Measurements from ENCODE around the gene INKA1. TPM values are rescaled to one million over a fixed set of nuclear protein-coding genes. Genes with fewer than 3 reads are reported as not detected.

Gene INKA1
- total and polyA plus RNA-seq, 4 donors, result 0.84 to 4.2 (median 1.2) TPM

DNA sequence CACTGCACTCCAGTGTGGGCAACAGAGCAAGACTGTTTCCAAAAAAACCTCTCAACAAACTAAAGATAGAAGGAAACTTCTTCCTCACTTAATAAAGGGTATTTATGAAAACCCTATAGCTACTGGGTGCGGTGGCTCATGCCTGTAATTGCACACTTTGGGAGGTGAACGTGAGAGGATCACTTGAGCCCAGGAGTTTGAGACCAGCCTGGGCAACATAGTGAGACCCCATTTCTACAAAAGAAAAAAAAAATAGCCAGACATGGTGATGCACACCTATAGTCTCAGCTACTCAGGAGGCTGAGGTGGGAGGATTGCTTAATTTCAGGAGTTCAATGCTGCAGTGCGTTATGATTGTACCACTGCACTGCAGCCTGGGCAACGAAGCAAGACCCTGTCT lies 39.1 kb upstream of the INKA1 start:
- Histone ChIP-seq H3K36me3 (ENCODE audit: control insufficient read depth in 4 of 4, insufficient read depth in 3 of 4, low read depth in 1 of 4, low read length in 3 of 4) (peaks cover 0 to 2% (median under 1%) of the 10 kb centered on the region in 4 donors), H3K4me1 (ENCODE audit: control insufficient read depth in 4 of 4, insufficient read depth in 4 of 4, low read length in 3 of 4) (no peaks in the 10 kb centered on the region), H3K27me3 (ENCODE audit: control insufficient read depth in 4 of 4, insufficient read depth in 4 of 4, low read length in 3 of 4) (no peaks in the 10 kb centered on the region), H3K27ac (ENCODE audit: low read depth in 1 of 2, low read length in 2 of 2) (no peak overlapping the region), H3K9ac (ENCODE audit: low read depth in 1 of 2, low read length in 2 of 2) (no peak overlapping the region), H3K9me3 (ENCODE audit: control insufficient read depth in 4 of 4, low read length in 3 of 4) (no peaks in the 10 kb centered on the region), H3K4me3 (ENCODE audit: low read depth in 1 of 3, low read length in 3 of 3) (no peak overlapping the region)
- TF ChIP-seq TAF1 (conservative IDR thresholded peaks at IDR 0.05) (no peak), YY1 (IDR thresholded peaks at IDR 0.05) (no peak), HNF4A (conservative IDR thresholded peaks at IDR 0.05) (no peak), GABPA (IDR thresholded peaks at IDR 0.05 in 1 of 2, conservative IDR thresholded peaks at IDR 0.05 in 1 of 2) (no peak), HNF4G (IDR thresholded peaks at IDR 0.05) (no peak), NR2F2 (IDR thresholded peaks at IDR 0.05) (no peak), JUND (IDR thresholded peaks at IDR 0.05) (no peak), SP1 (IDR thresholded peaks at IDR 0.05) (no peak), FOXA2 (IDR thresholded peaks at IDR 0.05) (no peak), FOXA1 (IDR thresholded peaks at IDR 0.05) (no peak), RAD21 (IDR thresholded peaks at IDR 0.05) (no peak), RXRA (IDR thresholded peaks at IDR 0.05) (no peak), EGR1 (IDR thresholded peaks at IDR 0.05; ENCODE audit: low read depth in 2 of 2) (no peak)
- TF ChIP-seq, protein P1, sequence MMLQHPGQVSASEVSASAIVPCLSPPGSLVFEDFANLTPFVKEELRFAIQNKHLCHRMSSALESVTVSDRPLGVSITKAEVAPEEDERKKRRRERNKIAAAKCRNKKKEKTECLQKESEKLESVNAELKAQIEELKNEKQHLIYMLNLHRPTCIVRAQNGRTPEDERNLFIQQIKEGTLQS (IDR thresholded peaks at IDR 0.05), result no peak
- TF ChIP-seq, protein P2, sequence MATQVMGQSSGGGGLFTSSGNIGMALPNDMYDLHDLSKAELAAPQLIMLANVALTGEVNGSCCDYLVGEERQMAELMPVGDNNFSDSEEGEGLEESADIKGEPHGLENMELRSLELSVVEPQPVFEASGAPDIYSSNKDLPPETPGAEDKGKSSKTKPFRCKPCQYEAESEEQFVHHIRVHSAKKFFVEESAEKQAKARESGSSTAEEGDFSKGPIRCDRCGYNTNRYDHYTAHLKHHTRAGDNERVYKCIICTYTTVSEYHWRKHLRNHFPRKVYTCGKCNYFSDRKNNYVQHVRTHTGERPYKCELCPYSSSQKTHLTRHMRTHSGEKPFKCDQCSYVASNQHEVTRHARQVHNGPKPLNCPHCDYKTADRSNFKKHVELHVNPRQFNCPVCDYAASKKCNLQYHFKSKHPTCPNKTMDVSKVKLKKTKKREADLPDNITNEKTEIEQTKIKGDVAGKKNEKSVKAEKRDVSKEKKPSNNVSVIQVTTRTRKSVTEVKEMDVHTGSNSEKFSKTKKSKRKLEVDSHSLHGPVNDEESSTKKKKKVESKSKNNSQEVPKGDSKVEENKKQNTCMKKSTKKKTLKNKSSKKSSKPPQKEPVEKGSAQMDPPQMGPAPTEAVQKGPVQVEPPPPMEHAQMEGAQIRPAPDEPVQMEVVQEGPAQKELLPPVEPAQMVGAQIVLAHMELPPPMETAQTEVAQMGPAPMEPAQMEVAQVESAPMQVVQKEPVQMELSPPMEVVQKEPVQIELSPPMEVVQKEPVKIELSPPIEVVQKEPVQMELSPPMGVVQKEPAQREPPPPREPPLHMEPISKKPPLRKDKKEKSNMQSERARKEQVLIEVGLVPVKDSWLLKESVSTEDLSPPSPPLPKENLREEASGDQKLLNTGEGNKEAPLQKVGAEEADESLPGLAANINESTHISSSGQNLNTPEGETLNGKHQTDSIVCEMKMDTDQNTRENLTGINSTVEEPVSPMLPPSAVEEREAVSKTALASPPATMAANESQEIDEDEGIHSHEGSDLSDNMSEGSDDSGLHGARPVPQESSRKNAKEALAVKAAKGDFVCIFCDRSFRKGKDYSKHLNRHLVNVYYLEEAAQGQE (IDR thresholded peaks at IDR 0.05), result no peak
- TF ChIP-seq, protein P3, sequence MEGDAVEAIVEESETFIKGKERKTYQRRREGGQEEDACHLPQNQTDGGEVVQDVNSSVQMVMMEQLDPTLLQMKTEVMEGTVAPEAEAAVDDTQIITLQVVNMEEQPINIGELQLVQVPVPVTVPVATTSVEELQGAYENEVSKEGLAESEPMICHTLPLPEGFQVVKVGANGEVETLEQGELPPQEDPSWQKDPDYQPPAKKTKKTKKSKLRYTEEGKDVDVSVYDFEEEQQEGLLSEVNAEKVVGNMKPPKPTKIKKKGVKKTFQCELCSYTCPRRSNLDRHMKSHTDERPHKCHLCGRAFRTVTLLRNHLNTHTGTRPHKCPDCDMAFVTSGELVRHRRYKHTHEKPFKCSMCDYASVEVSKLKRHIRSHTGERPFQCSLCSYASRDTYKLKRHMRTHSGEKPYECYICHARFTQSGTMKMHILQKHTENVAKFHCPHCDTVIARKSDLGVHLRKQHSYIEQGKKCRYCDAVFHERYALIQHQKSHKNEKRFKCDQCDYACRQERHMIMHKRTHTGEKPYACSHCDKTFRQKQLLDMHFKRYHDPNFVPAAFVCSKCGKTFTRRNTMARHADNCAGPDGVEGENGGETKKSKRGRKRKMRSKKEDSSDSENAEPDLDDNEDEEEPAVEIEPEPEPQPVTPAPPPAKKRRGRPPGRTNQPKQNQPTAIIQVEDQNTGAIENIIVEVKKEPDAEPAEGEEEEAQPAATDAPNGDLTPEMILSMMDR (IDR thresholded peaks at IDR 0.05; ENCODE audit: low read depth, low read length, missing input control), result no peak
- TF ChIP-seq, protein P4, sequence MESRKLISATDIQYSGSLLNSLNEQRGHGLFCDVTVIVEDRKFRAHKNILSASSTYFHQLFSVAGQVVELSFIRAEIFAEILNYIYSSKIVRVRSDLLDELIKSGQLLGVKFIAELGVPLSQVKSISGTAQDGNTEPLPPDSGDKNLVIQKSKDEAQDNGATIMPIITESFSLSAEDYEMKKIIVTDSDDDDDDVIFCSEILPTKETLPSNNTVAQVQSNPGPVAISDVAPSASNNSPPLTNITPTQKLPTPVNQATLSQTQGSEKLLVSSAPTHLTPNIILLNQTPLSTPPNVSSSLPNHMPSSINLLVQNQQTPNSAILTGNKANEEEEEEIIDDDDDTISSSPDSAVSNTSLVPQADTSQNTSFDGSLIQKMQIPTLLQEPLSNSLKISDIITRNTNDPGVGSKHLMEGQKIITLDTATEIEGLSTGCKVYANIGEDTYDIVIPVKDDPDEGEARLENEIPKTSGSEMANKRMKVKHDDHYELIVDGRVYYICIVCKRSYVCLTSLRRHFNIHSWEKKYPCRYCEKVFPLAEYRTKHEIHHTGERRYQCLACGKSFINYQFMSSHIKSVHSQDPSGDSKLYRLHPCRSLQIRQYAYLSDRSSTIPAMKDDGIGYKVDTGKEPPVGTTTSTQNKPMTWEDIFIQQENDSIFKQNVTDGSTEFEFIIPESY (IDR thresholded peaks at IDR 0.05), result no peak
- WGBS, result 98% methylated on average over 4 of the region's 4 CpGs
- no peak for DNase-seq (ENCODE audit: low spot score)

Measured in liver (tissue), 9 donors.